ENCODE data around the gene FOXRED2. TPM values are rescaled to one million over a fixed set of nuclear protein-coding genes. Genes with fewer than 3 reads are reported as not detected.
A peak's percentile ranks its signal among the peaks of the same experiment; 100 is the strongest.
"Not testable (repeated sequence)": the region's sequence is repeated elsewhere in the genome, so short reads cannot be mapped to it uniquely, and the experiment has no call there.

The FOXRED2 gene
- polyA plus RNA-seq (2013, experiment 1 of 2; ENCODE audit: insufficient read length): 10.3 TPM
- 11.0 TPM for polyA plus RNA-seq (2013, experiment 2 of 2; ENCODE audit: insufficient read length)

DNA sequence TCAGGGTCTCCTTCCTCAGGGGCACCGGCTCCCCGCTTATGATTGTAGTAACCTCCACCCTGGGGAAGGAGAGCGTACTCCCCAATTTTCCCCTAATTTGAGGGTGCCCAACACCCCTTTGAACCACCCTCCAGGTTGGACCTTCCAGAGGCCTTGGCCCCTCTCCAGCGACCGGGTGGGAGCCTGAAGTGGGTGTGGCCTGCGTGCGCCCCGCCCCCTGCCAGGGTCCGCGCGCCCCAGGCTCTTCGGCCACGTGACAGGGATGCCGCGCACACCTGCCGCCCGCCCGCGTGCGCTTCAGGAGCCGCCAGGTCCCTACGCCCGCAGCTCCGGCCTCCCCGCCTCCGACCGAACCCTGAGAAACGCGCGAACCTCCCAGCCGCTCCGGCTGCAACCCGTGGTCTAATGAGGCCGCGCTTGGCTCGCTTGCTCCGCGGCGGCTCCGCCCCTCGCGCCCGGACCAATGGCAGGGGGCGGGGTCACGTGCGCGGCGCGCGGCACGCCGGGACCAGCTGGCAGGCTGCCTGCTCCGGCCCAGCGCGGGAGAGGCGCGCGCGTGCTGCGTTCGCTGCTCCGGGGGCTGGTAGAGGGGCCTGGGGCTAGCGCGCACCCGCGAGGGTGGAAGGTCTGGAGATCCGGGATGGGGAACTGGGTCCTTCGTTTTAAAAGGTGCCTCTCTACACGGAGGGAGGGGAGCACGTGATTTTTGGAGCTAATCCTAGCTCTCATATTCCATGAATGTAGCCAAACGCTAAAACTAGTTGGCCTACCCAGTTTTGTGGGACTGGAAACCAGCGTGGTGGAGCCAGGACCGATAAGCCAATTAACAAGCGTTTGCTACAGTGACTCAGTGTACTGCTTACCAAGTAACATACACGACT is at the start of gene FOXRED2:
Gene FOXRED2 (minus strand): TSS at position 404 of the 881 bp plus-strand sequence. CDS start 618 bp downstream, outside the sequence.
- DNase-seq: peak; percentile 84

DNA sequence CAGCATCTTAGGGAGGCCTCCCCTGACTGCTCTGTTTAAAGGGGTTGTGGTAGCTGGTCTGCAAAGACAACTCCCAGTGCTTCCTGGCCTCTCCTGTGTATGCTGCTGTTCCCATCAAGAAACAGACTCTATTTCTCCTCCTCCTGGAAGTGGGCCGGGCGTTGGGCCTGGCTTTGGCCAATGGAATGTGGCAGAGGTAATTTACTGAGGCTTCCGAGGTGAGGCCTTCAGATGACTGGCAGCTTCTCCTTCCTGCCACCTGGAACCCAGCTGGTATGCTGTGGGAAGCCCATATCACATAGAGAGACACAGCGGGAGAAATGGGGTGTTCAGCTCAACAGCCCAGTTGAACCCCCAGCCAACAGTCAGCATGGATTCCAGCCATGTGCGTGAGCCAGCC is 47.3 kb upstream of the FOXRED2 start:
- no peak for DNase-seq

DNA sequence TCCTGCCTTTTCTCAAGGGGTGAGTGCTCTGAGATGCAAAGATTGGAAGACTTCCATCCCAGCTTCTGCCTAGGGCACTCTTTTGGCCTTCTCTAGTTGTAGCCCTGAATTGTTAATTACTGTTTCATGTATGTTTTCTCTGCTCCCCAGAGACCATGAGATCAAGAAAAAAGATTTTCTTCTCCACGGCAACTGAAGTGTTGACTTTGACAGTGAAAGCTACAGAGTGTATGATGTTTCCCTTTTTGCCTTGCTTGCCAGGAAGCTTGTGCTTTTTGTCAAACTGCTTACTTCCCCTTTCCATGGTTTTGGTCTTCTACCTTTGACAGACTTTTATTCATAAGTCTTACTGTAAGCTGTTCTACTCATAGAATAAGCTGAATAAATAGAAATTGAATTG is 45.4 kb upstream of the FOXRED2 start:
- no peak for DNase-seq

DNA sequence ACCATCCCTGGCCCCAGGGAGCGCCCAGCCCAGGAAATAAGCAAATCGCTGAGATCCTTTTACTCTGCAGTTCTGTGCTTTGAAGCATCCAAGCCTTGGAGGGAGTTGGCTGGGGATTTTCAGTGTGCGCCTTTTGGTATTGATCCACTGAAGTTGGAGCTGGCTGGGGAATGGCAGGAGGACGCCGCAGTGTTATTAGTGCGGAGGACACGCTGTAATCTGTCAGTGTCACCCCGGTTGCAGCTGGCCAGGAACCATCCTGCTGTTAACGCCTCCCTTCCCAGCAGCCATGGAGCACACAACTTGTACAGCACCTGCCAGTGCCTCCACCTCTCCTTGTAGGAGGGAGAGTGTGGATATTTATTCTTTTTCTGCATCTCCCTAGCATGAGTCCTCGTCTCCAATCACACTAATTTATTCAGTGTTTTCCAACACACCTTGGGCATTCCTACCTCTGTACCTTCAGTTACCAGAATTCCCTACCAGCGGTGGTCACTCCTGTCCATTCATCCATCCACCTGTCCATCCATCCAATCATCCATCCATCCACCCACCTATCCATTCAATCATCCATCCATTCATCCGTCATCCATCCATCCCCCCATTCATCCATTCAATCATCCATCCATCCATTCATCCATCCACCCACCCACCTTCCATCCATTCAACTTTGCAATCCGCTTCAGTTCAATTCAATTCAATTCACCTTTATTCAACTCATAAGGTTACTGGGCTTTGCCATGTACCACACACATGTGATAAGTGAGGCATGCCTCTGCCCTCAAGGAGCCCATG is 44.1 kb upstream of the FOXRED2 start:
- DNase-seq: no peak

DNA sequence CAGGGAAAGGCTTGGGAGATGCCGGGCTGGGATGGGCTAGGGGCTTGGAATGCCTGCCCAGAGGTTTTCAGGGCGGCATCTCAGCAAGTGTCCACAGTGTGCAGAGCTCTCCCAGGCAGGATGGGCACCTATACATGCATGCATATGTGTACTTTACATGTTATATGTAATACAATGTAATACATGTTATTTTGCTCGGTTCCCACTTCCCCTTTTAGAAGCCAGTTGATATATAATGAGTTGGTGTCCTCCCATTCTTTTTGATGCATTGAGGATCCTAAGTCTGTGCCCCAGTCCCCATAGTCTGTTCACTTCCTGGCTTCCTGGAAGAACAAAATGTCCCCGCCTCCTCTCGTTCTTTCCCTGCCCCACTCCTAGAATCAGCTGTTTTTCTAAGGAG is 42.2 kb upstream of the FOXRED2 start:
- no peak for DNase-seq

DNA sequence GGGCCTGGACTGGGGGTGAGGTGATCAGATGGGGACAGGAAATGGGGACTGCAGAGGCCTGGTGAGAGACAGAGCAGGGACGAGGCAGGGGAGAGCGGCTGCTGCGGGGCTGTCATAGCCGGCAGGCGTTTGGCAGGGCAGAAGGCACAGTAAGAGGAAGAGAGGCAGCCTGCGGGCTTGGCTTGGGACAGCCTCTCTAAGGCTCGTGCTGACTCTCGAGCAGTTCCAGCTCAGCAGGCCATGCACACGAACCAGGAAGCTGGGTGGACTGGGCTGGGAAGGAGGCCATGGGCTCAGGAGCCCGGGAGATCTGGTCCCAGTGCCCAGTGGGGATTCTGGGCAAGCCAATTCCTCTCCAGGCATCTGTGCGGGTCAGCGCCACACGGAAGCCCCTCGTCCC is 41.8 kb upstream of the FOXRED2 start:
- DNase-seq: no peak

DNA sequence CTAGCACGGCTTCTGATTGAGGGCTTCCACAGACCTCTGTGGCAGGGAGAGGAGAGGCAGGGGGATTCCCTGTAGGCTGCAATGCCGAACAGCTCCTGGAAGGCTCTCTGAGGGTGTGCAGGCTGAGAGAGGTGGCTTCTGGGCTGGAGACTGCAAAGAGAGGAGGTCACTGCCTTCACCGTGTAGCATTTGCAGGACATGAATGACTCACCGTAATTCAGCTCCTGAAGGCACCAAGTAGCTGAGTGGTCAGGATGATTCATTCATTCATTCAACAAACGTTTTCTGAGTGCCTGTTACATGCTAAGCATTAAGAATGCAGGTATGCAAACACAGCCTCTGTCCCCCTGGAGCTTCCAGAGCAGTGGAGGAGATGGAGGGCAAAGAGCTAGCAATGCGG is 40.1 kb upstream of the FOXRED2 start:
- peak; percentile 74 for DNase-seq

DNA sequence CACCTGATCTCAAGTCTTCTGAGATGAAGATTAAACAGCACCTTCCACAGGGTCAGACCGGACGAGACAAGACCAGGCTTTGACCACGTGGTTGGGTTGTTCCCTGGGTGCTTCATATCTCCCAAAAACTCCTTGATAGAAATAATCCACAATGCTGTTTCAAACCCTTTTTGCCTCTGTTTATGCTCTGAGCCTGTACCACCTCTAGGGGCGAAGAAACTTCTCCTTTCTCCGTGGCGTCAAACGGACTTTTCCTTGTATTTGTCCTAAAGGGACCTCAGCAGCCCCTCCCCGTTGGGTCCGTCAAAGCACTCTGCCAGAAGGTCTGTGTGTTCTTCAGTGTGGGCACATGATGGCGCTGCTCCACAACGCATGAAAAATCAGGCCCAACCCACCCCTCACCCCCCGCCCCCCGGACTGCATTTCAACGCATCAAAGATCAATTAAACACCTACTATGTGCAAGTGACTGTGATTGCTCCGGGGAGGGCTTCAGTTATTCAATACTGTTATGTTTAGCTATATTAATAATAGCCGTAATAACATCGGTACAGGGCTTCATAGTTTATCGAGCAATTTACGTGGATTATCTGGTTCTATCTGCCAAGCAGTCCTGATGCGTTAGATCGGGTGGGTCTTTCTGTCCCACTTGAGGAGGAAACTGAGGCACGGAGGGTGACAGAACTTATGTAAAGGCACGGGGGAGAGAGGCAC is 39.4 kb upstream of the FOXRED2 start:
- peak; percentile 62 for DNase-seq

DNA sequence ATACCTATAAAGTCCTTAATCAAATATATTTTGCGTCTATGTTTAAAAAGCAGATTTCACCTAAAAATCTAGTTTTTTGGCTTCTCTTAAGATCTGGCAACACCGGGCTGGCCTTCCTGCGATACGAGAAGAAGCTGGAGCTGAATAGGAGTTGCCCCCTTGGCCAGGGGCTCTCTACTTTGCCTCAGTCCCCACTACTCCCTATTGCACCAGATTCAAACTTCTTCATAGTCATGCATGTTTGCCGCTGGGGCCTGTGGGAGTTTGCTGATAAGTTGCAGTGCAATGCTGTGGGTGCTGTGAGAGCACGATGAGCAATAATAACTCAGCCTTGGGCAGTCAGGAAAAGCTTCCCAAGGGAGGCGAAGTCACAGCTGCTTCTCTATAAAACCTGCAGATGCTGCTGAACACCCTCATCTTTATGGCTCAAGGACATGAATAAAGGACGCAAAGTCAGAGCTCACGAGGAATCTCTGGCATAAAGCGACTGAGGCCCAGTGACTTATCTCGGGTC is 37.3 kb upstream of the FOXRED2 start:
- DNase-seq: peak; percentile 50

DNA sequence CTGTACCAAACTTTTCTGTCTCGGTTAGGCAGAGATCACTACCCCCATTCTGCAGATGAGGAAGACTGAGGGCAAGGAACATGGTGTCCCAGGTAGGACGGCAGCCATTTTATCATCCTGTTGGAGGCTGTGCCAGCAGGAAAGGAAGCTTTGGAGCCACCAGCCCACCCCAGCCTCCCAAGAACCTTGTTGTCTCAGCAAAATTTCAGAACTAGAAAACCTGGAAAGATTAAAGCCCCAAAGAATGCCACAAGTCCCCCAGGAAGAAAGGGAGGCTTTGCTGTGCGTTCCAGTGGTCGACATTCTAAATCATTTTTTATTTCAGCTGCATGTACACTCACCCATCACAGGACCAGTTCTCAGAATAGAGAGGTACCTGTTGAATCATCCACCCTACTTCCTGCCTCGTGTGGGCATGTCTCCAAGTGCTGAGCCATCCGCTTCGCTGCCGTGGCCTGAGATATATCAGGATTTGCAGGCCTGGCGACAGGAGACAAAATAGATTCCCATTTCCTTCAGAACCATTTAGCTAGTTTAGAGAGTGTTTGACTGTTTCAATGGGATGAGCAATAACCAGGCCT is 35.1 kb upstream of the FOXRED2 start:
- DNase-seq: peak; percentile 97

DNA sequence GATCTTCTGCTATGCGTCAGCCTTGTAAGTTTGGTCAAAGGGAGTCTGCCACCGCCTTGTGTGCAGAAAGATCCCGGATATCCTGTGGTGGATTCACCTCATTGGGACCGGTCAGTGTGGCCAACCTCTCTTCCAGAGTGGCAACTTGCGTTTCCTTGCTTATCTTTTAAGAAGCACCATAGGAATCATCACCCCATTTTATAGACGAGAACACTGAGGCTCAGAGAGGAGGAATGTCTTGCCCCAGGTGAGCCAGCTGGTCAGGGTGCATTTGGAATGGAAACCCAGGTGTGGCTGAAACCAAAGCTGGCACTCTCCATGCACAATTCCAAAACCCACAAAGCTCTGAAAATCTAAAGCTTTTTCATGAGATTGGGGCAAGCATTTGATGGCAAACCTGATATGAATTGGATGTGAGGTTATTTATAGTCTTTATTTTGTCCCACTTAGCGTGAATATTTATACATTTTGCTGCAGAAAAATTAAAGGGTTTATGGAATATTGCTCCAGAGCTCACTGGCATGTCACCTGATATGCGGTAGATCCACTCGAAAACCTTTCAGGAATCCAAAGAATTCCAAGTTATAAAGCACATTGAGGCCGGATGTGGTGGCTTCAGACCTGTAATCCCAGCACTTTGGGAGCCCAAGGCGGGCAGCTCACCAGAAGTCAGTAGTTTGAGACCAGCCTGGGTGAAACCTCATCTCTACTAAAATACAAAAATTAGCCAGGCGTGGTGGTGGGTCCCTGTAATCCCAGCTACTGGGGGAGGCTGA is 34.2 kb upstream of the FOXRED2 start:
- DNase-seq: peak; percentile 58

DNA sequence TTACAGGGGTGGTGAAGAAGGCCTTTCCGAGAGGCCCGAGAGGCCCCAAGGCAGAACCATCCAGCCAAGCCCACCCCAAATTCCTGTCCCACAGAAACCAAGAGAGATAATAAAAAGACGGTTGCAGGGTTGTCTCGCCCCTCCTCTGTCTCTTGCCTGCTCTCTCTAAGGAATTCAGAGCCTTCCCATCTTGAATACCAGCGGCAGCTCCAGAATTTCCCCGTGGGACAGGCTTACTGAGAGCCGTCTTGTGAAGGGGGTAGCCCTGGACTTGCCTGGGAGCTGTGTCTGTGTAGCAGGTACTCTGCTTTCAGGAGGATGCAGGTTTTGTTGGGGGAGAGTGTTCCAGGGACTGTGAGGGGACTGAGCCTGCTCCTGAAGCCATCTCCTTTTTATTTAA is 31.7 kb upstream of the FOXRED2 start:
- no peak for DNase-seq

DNA sequence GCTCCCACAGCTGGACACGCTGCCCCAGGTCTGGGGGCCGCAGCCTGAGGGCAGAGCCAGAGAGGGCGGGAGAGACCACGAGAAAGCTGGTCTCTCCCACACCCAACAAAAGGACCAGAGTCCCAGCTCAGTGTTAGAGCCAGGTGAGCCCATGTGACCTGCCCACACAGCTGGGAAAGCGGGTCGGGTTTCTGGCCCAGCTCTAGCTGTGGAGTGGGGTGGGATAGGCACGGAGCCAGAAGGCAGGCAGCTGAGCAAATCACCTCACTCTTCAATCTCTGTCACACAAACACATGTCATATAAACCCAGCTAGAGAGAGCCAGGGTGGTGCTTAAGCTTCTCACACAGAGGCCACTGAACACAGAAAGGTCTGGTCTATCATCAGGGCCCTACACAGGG is 29.9 kb upstream of the FOXRED2 start:
- DNase-seq: no peak

DNA sequence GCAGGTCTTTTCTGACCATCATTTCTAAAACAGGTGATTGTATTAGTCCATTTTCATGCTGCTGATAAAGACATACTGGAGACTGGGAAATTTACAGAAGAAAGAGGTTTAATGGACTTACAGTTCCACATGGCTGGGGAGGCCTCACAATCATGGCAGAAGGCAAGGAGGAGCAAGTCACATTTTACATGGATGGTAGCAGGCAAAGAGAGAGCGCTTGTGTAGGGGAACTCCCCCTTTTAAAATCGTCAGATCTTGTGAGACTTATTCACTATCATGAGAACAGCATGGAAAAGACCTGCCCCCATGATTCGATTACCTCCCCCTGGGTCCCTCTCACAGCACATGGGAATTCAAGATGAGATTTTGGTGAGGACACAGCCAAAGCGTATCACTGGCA is 26.5 kb upstream of the FOXRED2 start:
- DNase-seq: not testable (repeated sequence)

DNA sequence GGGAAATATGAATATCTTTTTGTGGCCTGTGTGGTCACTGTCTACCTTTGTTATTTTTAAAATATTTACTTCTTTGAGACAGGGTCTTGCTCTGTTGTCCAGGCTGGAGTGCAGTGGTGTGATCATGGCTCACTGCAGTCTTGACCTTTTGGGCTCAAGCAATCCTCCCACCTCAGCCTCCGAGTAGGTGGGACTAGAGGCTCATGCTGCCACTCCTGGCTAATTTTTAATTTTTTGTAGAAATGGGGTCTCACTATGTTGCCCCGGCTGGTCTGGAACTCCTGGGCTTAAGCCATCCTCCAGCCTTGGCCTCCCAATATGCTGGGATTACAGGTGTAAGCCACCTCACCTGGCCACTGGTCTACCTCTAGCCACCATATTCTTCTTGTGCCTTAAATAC is 25.6 kb upstream of the FOXRED2 start:
- DNase-seq: no peak

DNA sequence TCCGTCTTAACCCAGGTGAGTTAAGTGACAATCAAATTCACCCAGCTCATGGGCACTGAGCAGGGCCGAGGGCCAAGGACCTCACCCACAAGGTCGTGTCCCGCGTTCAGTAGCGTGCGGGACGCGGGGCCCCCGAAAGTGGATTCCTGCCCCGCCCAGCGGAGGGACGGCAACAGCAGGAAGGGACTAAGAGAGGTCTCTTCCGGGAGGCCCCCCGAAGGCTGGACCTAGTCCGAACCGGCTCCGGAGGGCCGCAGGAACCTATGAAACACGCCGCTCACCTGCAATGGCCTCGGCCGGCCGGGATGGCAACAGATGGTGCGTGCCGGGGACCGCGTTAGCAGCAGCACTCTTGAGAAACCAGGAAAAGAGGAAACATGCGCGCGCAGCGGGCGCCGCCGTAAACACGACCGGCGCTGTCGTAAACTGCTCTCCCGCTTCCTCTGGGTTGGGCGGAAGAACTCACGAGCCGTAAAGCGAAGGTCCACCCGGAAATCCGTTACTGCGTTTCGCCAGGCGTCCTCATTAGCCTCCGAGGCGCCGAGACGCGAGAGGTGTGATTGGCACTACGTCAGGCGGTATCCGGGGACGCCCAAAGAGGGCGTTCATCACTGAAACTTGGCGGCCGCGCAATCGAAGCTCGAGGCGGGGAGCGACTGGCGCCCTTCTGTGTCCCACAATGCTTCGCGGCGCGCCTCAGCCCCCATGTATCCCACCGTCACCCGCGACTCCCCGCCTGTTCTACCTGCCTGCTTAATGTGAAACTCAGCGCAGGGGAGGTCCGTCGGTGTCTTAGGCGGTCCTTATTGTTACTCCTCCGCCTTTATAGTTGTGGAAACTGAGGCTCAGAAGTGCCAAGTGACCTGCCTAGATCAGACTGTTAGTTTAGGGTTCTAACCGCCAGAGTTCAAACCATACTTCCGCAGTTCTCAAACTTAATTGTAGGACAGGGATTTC is 22.2 kb upstream of the FOXRED2 start, which contains the start of gene EIF3D:
Gene EIF3D (minus strand): TSS at position 372 of the 957 bp plus-strand sequence. CDS start 3,045 bp downstream, outside the sequence.
- DNase-seq: peak; percentile 100

DNA sequence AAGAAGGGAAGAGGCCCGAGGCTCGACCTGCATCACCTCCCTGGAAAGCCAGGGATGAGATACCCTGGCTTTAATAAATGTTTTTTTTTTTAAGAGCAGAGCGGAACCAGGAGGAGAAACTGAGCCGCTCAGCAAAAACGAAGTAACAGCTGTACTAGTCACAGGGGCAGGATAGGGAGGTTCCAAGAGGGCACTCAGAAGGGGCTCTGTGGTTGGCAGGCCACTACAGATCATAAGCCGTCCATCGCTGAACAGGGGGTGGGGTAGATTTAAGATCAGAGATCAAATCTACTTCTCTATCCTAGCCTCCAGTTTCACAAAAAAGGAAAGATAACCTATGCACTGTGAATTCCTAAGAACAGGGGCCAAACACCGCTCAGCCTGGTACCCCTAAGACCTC is 21.5 kb upstream of the FOXRED2 start:
- DNase-seq: no peak

DNA sequence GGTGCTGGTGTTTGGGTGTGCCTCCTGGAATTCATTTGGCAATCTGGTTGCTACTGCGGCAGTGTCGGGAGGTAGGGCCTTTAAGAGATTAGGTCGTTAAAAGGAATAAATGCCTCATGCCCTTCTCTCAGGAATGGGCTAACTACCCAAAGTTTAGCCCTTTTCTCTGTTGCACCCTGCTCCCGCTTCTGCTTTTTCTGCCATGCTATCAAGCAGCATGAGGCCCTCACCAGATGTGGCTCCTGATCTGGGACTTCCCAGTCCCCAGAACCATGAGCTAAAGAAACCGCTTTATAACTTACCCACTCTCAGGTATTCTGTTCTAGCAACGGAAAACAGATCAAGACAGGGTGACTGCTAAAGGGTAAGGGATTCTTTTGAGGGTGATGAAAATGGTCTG is 15.8 kb upstream of the FOXRED2 start:
- no peak for DNase-seq

DNA sequence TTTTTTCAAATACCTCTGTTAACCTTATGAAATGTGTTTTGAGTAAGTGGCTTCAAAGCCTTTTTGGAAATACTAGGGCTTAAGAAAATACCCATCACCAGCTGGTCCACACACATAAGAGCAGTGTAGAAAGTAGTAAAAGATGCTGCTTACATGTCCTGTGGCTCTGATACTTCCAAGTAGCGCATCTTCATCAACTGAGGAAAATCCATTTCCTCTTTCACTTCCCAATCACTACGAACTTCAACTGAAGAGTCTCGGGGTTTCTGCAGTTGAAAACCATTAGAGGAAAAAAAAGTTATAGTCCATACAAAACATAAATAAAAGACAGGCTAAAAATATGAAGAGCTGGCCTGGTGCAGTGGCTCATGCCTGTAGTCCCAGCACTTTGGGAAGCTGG is 13.6 kb upstream of the FOXRED2 start:
- DNase-seq: no peak

DNA sequence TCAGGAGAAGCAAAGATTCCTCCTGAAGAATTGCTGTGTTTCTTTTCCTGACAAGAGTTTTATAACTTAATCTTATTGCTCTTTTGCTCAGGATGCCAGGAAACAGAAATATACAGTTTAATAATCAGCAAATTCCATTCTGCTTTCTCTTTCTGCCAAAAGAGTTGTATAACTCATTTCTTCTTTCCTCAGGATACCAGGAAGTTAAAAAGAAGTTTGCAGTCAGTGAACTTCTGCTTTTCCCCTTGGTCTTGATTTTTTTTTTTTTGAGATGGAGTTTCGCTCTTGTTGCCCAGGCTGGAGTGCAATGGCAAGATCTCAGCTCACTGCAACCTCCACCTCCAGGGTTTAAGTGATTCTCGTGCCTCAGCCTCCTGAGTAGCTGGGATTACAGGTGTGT is 13.1 kb upstream of the FOXRED2 start:
- DNase-seq: not testable (repeated sequence)
